ENCODE results near the gene MPRIP. TPM values are rescaled to one million over a fixed set of nuclear protein-coding genes. Genes with fewer than 3 reads are reported as not detected.

MPRIP gene
- total and polyA plus RNA-seq, 2 donors (not counting 1 experiment from before 2014, with no cell fraction given), result 130 to 299 TPM

- Histone ChIP-seq H3K9ac (ENCODE audit: low read length) (no peak overlapping the region), H3K27ac (ENCODE audit: low read length in 2 of 2) (no peak overlapping the region), H4K20me1 (ENCODE audit: control insufficient read depth, insufficient read depth, low read length, poor library complexity, severe bottlenecking) (no peaks in the 10 kb centered on the region), H3K4me3 (ENCODE audit: control extremely low read depth in 1 of 5, extremely low read depth in 1 of 5, insufficient read depth in 1 of 5, low read depth in 2 of 5, low read length in 4 of 5) (no peak overlapping the region), H3K4me1 (ENCODE audit: control insufficient read depth in 2 of 2, insufficient read depth in 2 of 2, low read length in 2 of 2) (peaks cover 5 to 13% of the 10 kb centered on the region in 2 donors), H3K79me2 (ENCODE audit: control insufficient read depth, insufficient read depth, low read length) (no peaks in the 10 kb centered on the region), H3K4me2 (replicated peaks; ENCODE audit: low read depth, low read length, poor library complexity, severe bottlenecking) (no peak overlapping the region), H3K9me3 (ENCODE audit: control extremely low read depth in 1 of 3, control insufficient read depth in 2 of 3, insufficient read depth in 1 of 3, low read length in 2 of 3) (no peaks in the 10 kb centered on the region), H3K27me3 (replicated peaks in 1 of 4; ENCODE audit: control extremely low read depth in 1 of 4, control insufficient read depth in 3 of 4, insufficient read depth in 4 of 4, low read length in 3 of 4) (no peaks in the 10 kb centered on the region), H2AFZ (ENCODE audit: insufficient read depth, low read depth, low read length, poor library complexity, severe bottlenecking) (no peak overlapping the region), H3K36me3 (replicated peaks in 1 of 2; ENCODE audit: control extremely low read depth in 1 of 2, control insufficient read depth in 1 of 2, extremely low read depth in 1 of 2, insufficient read depth in 2 of 2, low read length in 1 of 2) (no peaks in the 10 kb centered on the region)
- H3K4me3 Mint-ChIP-seq, result no peak overlapping the region
- no peaks in the 10 kb centered on the region for H3K27me3 Mint-ChIP-seq
- H3K9me3 Mint-ChIP-seq (ENCODE audit: insufficient read depth), result no peaks in the 10 kb centered on the region
- 88% methylated on average over 7 of the region's 15 CpGs for WGBS (ENCODE audit: insufficient coverage)
- H3K27ac Mint-ChIP-seq, result no peak overlapping the region
- ChIA-PET CTCF (interaction anchor here (0.6 kb wide), 1 partner anchor 104 kb away, joined by 3 read pairs; no protein-coding TSS in a partner anchor), POLR2A (no interaction called here)
- DNase-seq (no peak), ATAC-seq (ENCODE audit: low read depth) (no peak)
- peaks cover 13% of the 10 kb centered on the region for H3K4me1 Mint-ChIP-seq
- intact Hi-C loops (cut with micrococcal nuclease), result no loop called here
- TF ChIP-seq CTCF (IDR thresholded peaks at IDR 0.05) (no peak), EZH2 (IDR thresholded peaks at IDR 0.05; ENCODE audit: borderline replicate concordance, insufficient read depth, low read depth, low read length, poor library complexity, severe bottlenecking) (no peak)
These were observed 20.9 kb upstream of the MPRIP start for GRCh38 chr17:17021194-17021863.

GRCh38 chr17:17022011-17022410, 20.2 kb upstream of the MPRIP start:
- Histone ChIP-seq H3K9ac (ENCODE audit: low read length) (no peak overlapping the region), H3K4me1 (ENCODE audit: control insufficient read depth in 2 of 2, insufficient read depth in 2 of 2, low read length in 2 of 2) (peaks cover 0 to 7% of the 10 kb centered on the region in 2 donors), H3K27ac (ENCODE audit: low read length in 2 of 2) (no peak overlapping the region), H3K4me2 (replicated peaks; ENCODE audit: low read depth, low read length, poor library complexity, severe bottlenecking) (no peak overlapping the region), H3K9me3 (ENCODE audit: control extremely low read depth in 1 of 3, control insufficient read depth in 2 of 3, insufficient read depth in 1 of 3, low read length in 2 of 3) (no peaks in the 10 kb centered on the region), H3K4me3 (ENCODE audit: control extremely low read depth in 1 of 5, extremely low read depth in 1 of 5, insufficient read depth in 1 of 5, low read depth in 2 of 5, low read length in 4 of 5) (no peak overlapping the region), H3K27me3 (replicated peaks in 1 of 4; ENCODE audit: control extremely low read depth in 1 of 4, control insufficient read depth in 3 of 4, insufficient read depth in 4 of 4, low read length in 3 of 4) (no peaks in the 10 kb centered on the region), H3K36me3 (replicated peaks in 1 of 2; ENCODE audit: control extremely low read depth in 1 of 2, control insufficient read depth in 1 of 2, extremely low read depth in 1 of 2, insufficient read depth in 2 of 2, low read length in 1 of 2) (no peaks in the 10 kb centered on the region), H3K79me2 (ENCODE audit: control insufficient read depth, insufficient read depth, low read length) (no peaks in the 10 kb centered on the region), H2AFZ (ENCODE audit: insufficient read depth, low read depth, low read length, poor library complexity, severe bottlenecking) (no peak overlapping the region), H4K20me1 (ENCODE audit: control insufficient read depth, insufficient read depth, low read length, poor library complexity, severe bottlenecking) (no peaks in the 10 kb centered on the region)
- no peaks in the 10 kb centered on the region for H3K9me3 Mint-ChIP-seq (ENCODE audit: insufficient read depth)
- TF ChIP-seq EZH2 (IDR thresholded peaks at IDR 0.05; ENCODE audit: borderline replicate concordance, insufficient read depth, low read depth, low read length, poor library complexity, severe bottlenecking) (no peak), CTCF (IDR thresholded peaks at IDR 0.05) (no peak)
- ATAC-seq (ENCODE audit: low read depth) (no peak), DNase-seq (no peak)
- intact Hi-C loops (cut with micrococcal nuclease), result no loop called here
- CTCF ChIA-PET, result no interaction called here
- no peaks in the 10 kb centered on the region for H3K27me3 Mint-ChIP-seq
- POLR2A ChIA-PET, result no interaction called here
- no peak overlapping the region for H3K4me3 Mint-ChIP-seq
- WGBS (ENCODE audit: insufficient coverage), result 87% methylated on average over 3 of the region's 4 CpGs
- peaks cover 7% of the 10 kb centered on the region for H3K4me1 Mint-ChIP-seq
- H3K27ac Mint-ChIP-seq, result no peak overlapping the region
